Lung (tissue), 12 donors: ENCODE results near the gene ITGB1BP1. TPM values are rescaled to one million over a fixed set of nuclear protein-coding genes. Genes with fewer than 3 reads are reported as not detected.

ENCODE experiments used
- ATAC-seq: fragments of 200-7000 bp; cut with Tn5 transposase; one replicate; pipeline ENCODE4 v1.9.1; 2020; ENCODE audit warnings: moderate number of reproducible peaks; ENCODE audit not compliant: insufficient read depth, low FRiP score
- DNase-seq, 3 donors: peaks; one replicate each; pipeline ENCODE4 v3.0.0-alpha.2; 2013 to 2017
- H3K27ac ChIP-seq, 2 donors: one replicate each; pipeline ENCODE4 v1.5.1; 2013; ENCODE audit warnings: mild to moderate bottlenecking in 2 of 2, moderate library complexity in 2 of 2, control low read depth in 1 of 2, inconsistent platforms in 1 of 2, low read depth in 1 of 2, low read length in 1 of 2
- H3K27me3 ChIP-seq, 3 donors: one replicate each; pipeline ENCODE4 v1.5.1; 2013; ENCODE audit warnings: low read length in 2 of 3; ENCODE audit not compliant: control insufficient read depth in 3 of 3, insufficient read depth in 3 of 3
- H3K36me3 ChIP-seq, 4 donors: one replicate each; pipeline ENCODE4 v1.5.1; 2013; ENCODE audit warnings: low read length in 4 of 4, mild to moderate bottlenecking in 1 of 4, moderate library complexity in 1 of 4; ENCODE audit not compliant: control insufficient read depth in 4 of 4, insufficient read depth in 4 of 4
- H3K4me1 ChIP-seq, 5 donors: one replicate each; pipeline ENCODE4 v1.5.1; 2013; ENCODE audit warnings: low read length in 5 of 5, mild to moderate bottlenecking in 2 of 5, moderate library complexity in 1 of 5; ENCODE audit not compliant: control insufficient read depth in 5 of 5, insufficient read depth in 5 of 5
- H3K4me3 ChIP-seq: one replicate; pipeline ENCODE4 v1.5.1; 2013; ENCODE audit warnings: mild to moderate bottlenecking, control low read depth, moderate library complexity
- H3K9ac ChIP-seq, 2 donors: one replicate each; pipeline ENCODE4 v1.5.1; 2013; ENCODE audit warnings: low read length in 2 of 2, control low read depth in 1 of 2; ENCODE audit not compliant: insufficient read depth in 1 of 2
- H3K9me3 ChIP-seq, 4 donors: one replicate each; pipeline ENCODE4 v1.5.1; 2013; ENCODE audit warnings: low read length in 3 of 4, mild to moderate bottlenecking in 1 of 4, moderate library complexity in 1 of 4; ENCODE audit not compliant: control insufficient read depth in 4 of 4, insufficient read depth in 3 of 4
- CTCF ChIP-seq: IDR thresholded peaks from 2 replicates; pipeline ENCODE4 v1.5.1; 2012; ENCODE audit warnings: mild to moderate bottlenecking; ENCODE audit errors: control extremely low read depth, extremely low read depth
- WGBS, 2 donors: extraction: QIAGEN DNeasy Blood & Tissue Kit; methylation state at CpG; one replicate each; pipeline ENCODE4 v1.1.7; 2013; 5-methylcytosine and 5-hydroxymethylcytosine counted together
- polyA plus RNA-seq, 2 donors: library from polyadenylated mRNA; stranded (reverse); fragments of 200-250 nt; gene quantifications; one replicate each; pipeline ENCODE4 v1.2.1, GENCODE V29; 2013
- total RNA-seq, 2 donors: library from RNA; depleted of rRNA in 1 of 2; stranded (reverse); fragments of >200 nt in 1 of 2; gene quantifications; one replicate each; pipeline ENCODE4 v1.2.1, GENCODE V29; 2014 to 2021
- donor health status: control.
- donor health status: control.
- donor health status: Bipolar disorder and iron deficiency.
- donor health status: healthy.
- donor health status: DM: yes; HTN: yes; CAD: no.

Gene ITGB1BP1
- total and polyA plus RNA-seq, 4 donors = 32.4 to 100 (median 62.6) TPM

- H3K27me3 ChIP-seq = no peaks in the 10 kb centered on the region
- H3K9ac ChIP-seq = no peak overlapping the region
- H3K27ac ChIP-seq = no peak overlapping the region
- H3K9me3 ChIP-seq = no peaks in the 10 kb centered on the region
- no peaks in the 10 kb centered on the region for H3K4me1 ChIP-seq
- peaks cover 26 to 46% (median 38%) of the 10 kb centered on the region in 4 donors for H3K36me3 ChIP-seq
- no peak for DNase-seq
- H3K4me3 ChIP-seq = no peak overlapping the region
- WGBS, 2 donors = 78 to 79% methylated on average over 3 of the region's 3 CpGs
- no peak for TF ChIP-seq CTCF
- no peak for ATAC-seq
Measured at GRCh38 chr2:9441556-9441955, 18.2 kb upstream of the ITGB1BP1 start.

- DNase-seq (no peak), ATAC-seq (no peak)
- Histone ChIP-seq H3K4me1 (no peaks in the 10 kb centered on the region), H3K27me3 (no peaks in the 10 kb centered on the region), H3K9ac (no peak overlapping the region), H3K27ac (no peak overlapping the region), H3K4me3 (no peak overlapping the region), H3K9me3 (no peaks in the 10 kb centered on the region), H3K36me3 (peaks cover 24 to 41% (median 33%) of the 10 kb centered on the region in 4 donors)
- WGBS, 2 donors = 96 to 100% methylated on average over 1 of the region's 1 CpG
- no peak for TF ChIP-seq CTCF
Measured at GRCh38 chr2:9440058-9440727, 16.9 kb upstream of the ITGB1BP1 start.

- no peaks in the 10 kb centered on the region for H3K9me3 ChIP-seq
- H3K9ac ChIP-seq = no peak overlapping the region
- no peak overlapping the region for H3K27ac ChIP-seq
- no peak for TF ChIP-seq CTCF
- no peak overlapping the region for H3K4me3 ChIP-seq
- no peaks in the 10 kb centered on the region for H3K27me3 ChIP-seq
- ATAC-seq (no peak), DNase-seq (no peak)
- WGBS, 2 donors = 97 to 100% methylated on average over 1 of the region's 1 CpG
- H3K36me3 ChIP-seq = peaks cover 22 to 42% (median 32%) of the 10 kb centered on the region in 4 donors
- H3K4me1 ChIP-seq = no peaks in the 10 kb centered on the region
Measured at GRCh38 chr2:9439536-9439935, 16.2 kb upstream of the ITGB1BP1 start.

GRCh38 chr2:9434489-9434888 lies 11.2 kb upstream of the ITGB1BP1 start:
- H3K27me3 ChIP-seq = no peaks in the 10 kb centered on the region
- H3K4me1 ChIP-seq = no peaks in the 10 kb centered on the region
- H3K9me3 ChIP-seq = no peaks in the 10 kb centered on the region
- ATAC-seq (no peak), DNase-seq (no peak)
- WGBS, 2 donors = 83 to 87% methylated on average over 2 of the region's 2 CpGs
- H3K27ac ChIP-seq = no peak overlapping the region
- TF ChIP-seq CTCF = no peak
- no peak overlapping the region for H3K9ac ChIP-seq
- no peak overlapping the region for H3K4me3 ChIP-seq
- H3K36me3 ChIP-seq = peaks cover 20 to 51% (median 27%) of the 10 kb centered on the region in 4 donors
